Stimulated activated CD8-positive, alpha-beta memory T cell treated with anti-CD3 and anti-CD28 coated beads, Interleukin-4, amount 100 ng/mL, for 48 hours (primary cell): ENCODE results near the gene CALR.
"Not testable (repeated sequence)": the region's sequence is repeated elsewhere in the genome, so short reads cannot be mapped to it uniquely, and the experiment has no call there.

Experiments
- DNase-seq: peaks from one replicate; pipeline ENCODE4 v3.0.0-alpha.2; 2020

The CALR gene

GRCh38 chr19:12953799-12954611 is 15.6 kb downstream of the CALR start:
- DNase-seq, result no peak

GRCh38 chr19:12954612-12954962 is 16.2 kb downstream of the CALR start:
- no peak for DNase-seq

- DNase-seq, result not testable (repeated sequence)
These were observed 17.2 kb downstream of the CALR start for GRCh38 chr19:12955575-12955974.

- no peak for DNase-seq
These were observed 17.6 kb downstream of the CALR start for GRCh38 chr19:12955996-12956395.

- DNase-seq, result peak; percentile 90
These were observed 18.3 kb downstream of the CALR start, which contains the start of gene GADD45GIP1 for GRCh38 chr19:12956446-12957388. Gene GADD45GIP1 (minus strand): TSS chr19:12957223. CDS start chr19:12957212, 11 bp downstream.

- not testable (repeated sequence) for DNase-seq
These were observed 19.1 kb downstream of the CALR start for GRCh38 chr19:12957389-12957952.

- DNase-seq, result no peak
These were observed 21.1 kb downstream of the CALR start for GRCh38 chr19:12959481-12959880.

GRCh38 chr19:12965017-12965811 is 26.8 kb downstream of the CALR start:
- DNase-seq, result peak; percentile 91

- no peak for DNase-seq
These were observed 27.4 kb downstream of the CALR start for GRCh38 chr19:12965812-12966135.

- no peak for DNase-seq
These were observed 29.5 kb downstream of the CALR start for GRCh38 chr19:12967907-12968306.

- no peak for DNase-seq
These were observed 31.0 kb downstream of the CALR start, which contains the start of gene DAND5 for GRCh38 chr19:12969292-12969988. Gene DAND5 (plus strand): TSS chr19:12969576. CDS start chr19:12969661, 85 bp downstream.

- no peak for DNase-seq
These were observed 31.8 kb downstream of the CALR start for GRCh38 chr19:12970070-12970820.

- no peak for DNase-seq
These were observed 34.8 kb downstream of the CALR start for GRCh38 chr19:12973236-12973635.

- DNase-seq, result no peak
These were observed 36.2 kb downstream of the CALR start for GRCh38 chr19:12974301-12975220.

GRCh38 chr19:12975221-12975741 is 36.9 kb downstream of the CALR start:
- no peak for DNase-seq

GRCh38 chr19:12976109-12976508 is 37.7 kb downstream of the CALR start:
- DNase-seq, result not testable (repeated sequence)

- no peak for DNase-seq
These were observed 41.6 kb downstream of the CALR start for GRCh38 chr19:12979974-12980373.

- DNase-seq, result no peak
These were observed 44.2 kb downstream of the CALR start for GRCh38 chr19:12982648-12983047.

GRCh38 chr19:12983091-12983490 is 44.7 kb downstream of the CALR start:
- no peak for DNase-seq
